HL-60 (cell line): ENCODE data around the gene GNAS. TPM values are rescaled to one million over a fixed set of nuclear protein-coding genes. Genes with fewer than 3 reads are reported as not detected.

Experiments used
- DNase-seq, 2 experiments: peaks; one replicate each; pipeline ENCODE4 v3.0.0-alpha.2; 2010 to 2020; ENCODE audit warnings: low read depth in 1 of 2, low spot score in 1 of 2
- H3K27ac ChIP-seq: fragments of 250-450 bp; sonication (Bioruptor Pico); replicated peaks from 2 replicates; pipeline ENCODE4 v1.5.1; 2020; ENCODE audit warnings: mild to moderate bottlenecking, moderate library complexity
- H3K27me3 ChIP-seq: fragments of 250-450 bp; sonication (Bioruptor Pico); 2 replicates; pipeline ENCODE4 v1.5.1; 2021; ENCODE audit warnings: mild to moderate bottlenecking, moderate library complexity; ENCODE audit not compliant: insufficient read depth, poor library complexity, severe bottlenecking
- H3K4me3 ChIP-seq: replicated peaks from 2 replicates; pipeline ENCODE4 v1.5.1; 2011; ENCODE audit warnings: mild to moderate bottlenecking, control low read depth, low read length; ENCODE audit not compliant: insufficient read depth
- GABPA ChIP-seq: IDR thresholded peaks from 2 replicates; pipeline ENCODE4 v1.6.1; 2012; ENCODE audit warnings: low read depth
- POLR2AphosphoS5 ChIP-seq: IDR thresholded peaks from 2 replicates; pipeline ENCODE4 v1.6.1; 2012; ENCODE audit warnings: low read depth
- SPI1 ChIP-seq: IDR thresholded peaks from 2 replicates; pipeline ENCODE4 v1.6.1; 2012; ENCODE audit warnings: low read depth, mild to moderate bottlenecking, borderline replicate concordance
- microRNA-seq: library from miRNA; unstranded; fragments of <30 nt; microRNA quantifications from one replicate; pipeline ENCODE4, GENCODE V29; 2018
- TF ChIP-seq, protein P1 (sequence below): IDR thresholded peaks from one replicate; pipeline ENCODE4 v1.5.1; 2011; ENCODE audit warnings: low read length, control low read depth, inconsistent platforms; ENCODE audit not compliant: insufficient read depth
- TF ChIP-seq, protein P2 (sequence below): IDR thresholded peaks from 2 replicates; pipeline ENCODE4 v1.6.1; 2012; ENCODE audit warnings: low read depth; ENCODE audit not compliant: insufficient replicate concordance

GNAS gene

DNA sequence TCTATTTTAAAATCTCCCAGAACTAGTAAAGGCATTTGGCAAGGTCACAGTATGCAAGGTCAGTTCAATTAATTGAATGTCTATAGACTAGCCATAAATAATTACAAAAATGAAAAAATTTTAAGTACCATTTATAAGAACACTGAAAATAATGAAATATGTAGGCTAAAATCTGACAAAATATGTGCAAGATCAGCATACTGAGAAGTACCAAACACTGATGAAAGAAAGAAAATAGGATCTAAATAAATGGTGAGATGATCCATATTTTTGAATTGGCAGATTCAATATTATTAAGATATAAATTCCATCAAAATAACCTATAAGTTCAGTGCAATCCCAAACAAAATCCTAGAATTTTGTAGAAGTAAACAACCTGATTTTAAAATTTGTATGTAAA, 100.5 kb downstream of the GNAS start:
- TF ChIP-seq POLR2AphosphoS5, result no peak
- TF ChIP-seq SPI1, result no peak
- TF ChIP-seq, protein P1, sequence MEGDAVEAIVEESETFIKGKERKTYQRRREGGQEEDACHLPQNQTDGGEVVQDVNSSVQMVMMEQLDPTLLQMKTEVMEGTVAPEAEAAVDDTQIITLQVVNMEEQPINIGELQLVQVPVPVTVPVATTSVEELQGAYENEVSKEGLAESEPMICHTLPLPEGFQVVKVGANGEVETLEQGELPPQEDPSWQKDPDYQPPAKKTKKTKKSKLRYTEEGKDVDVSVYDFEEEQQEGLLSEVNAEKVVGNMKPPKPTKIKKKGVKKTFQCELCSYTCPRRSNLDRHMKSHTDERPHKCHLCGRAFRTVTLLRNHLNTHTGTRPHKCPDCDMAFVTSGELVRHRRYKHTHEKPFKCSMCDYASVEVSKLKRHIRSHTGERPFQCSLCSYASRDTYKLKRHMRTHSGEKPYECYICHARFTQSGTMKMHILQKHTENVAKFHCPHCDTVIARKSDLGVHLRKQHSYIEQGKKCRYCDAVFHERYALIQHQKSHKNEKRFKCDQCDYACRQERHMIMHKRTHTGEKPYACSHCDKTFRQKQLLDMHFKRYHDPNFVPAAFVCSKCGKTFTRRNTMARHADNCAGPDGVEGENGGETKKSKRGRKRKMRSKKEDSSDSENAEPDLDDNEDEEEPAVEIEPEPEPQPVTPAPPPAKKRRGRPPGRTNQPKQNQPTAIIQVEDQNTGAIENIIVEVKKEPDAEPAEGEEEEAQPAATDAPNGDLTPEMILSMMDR, result no peak
- no peak for TF ChIP-seq GABPA
- TF ChIP-seq, protein P2, sequence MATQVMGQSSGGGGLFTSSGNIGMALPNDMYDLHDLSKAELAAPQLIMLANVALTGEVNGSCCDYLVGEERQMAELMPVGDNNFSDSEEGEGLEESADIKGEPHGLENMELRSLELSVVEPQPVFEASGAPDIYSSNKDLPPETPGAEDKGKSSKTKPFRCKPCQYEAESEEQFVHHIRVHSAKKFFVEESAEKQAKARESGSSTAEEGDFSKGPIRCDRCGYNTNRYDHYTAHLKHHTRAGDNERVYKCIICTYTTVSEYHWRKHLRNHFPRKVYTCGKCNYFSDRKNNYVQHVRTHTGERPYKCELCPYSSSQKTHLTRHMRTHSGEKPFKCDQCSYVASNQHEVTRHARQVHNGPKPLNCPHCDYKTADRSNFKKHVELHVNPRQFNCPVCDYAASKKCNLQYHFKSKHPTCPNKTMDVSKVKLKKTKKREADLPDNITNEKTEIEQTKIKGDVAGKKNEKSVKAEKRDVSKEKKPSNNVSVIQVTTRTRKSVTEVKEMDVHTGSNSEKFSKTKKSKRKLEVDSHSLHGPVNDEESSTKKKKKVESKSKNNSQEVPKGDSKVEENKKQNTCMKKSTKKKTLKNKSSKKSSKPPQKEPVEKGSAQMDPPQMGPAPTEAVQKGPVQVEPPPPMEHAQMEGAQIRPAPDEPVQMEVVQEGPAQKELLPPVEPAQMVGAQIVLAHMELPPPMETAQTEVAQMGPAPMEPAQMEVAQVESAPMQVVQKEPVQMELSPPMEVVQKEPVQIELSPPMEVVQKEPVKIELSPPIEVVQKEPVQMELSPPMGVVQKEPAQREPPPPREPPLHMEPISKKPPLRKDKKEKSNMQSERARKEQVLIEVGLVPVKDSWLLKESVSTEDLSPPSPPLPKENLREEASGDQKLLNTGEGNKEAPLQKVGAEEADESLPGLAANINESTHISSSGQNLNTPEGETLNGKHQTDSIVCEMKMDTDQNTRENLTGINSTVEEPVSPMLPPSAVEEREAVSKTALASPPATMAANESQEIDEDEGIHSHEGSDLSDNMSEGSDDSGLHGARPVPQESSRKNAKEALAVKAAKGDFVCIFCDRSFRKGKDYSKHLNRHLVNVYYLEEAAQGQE, result no peak
- H3K4me3 ChIP-seq, result no peak overlapping the region
- no peaks in the 10 kb centered on the region for H3K27me3 ChIP-seq

DNA sequence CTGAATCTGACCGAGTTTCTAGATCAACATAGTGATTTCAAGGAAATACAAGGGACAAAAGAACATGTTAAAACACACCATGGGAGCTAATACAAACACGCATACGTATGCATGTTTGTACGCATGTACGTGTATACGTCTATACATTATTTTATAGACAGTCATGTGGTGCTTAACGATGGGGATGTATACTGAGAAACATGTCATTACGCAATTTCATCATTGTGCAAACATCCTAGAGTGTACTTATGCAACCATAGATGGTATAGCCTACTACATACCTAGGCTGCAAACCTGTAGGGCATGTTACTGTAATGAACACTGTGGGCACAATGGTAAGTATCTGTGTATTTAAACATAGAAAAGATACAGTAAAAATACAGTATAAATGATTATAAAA, 103.6 kb downstream of the GNAS start:
- peak overlapping the region; percentile 56 for H3K27ac ChIP-seq
- DNase-seq, result peak; percentile 75 to 97
- TF ChIP-seq, protein P2, result no peak
- TF ChIP-seq GABPA, result no peak
- no peak; the same call in 1 of the 2 replicates for TF ChIP-seq POLR2AphosphoS5
- TF ChIP-seq, protein P1, result no peak
- no peak for TF ChIP-seq SPI1
- no peaks in the 10 kb centered on the region for H3K27me3 ChIP-seq
- H3K4me3 ChIP-seq, result no peak overlapping the region; the same call in 1 of the 2 replicates

More for the DNA sequence above, 100.5 kb downstream of the GNAS start:
- no peak for DNase-seq
- H3K27ac ChIP-seq, result no peak overlapping the region

DNA sequence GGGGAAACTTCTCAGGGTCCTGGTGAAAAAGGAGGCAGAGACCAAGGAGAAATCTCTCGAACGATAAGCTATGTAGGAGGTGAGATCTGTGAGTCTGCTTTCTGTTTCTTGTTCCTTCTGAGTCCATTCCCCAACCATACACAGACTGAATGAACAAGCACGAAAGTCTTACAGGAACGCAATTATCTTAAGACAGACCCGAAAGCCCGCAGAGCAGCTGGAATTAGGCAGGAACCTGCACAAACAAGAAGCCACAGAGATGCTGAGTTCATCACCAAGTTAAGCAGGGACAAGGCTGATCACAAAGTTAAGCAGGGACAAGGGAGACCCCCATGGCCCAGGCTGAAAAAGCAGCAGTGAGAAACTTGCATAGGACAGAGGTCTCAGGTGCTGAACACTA, 107.1 kb downstream of the GNAS start:
- DNase-seq, result no peak
- no peaks in the 10 kb centered on the region for H3K27me3 ChIP-seq

More for the DNA sequence above, 107.1 kb downstream of the GNAS start:
- no peak overlapping the region for H3K4me3 ChIP-seq
- TF ChIP-seq, protein P2, result no peak
- TF ChIP-seq GABPA (no peak), SPI1 (no peak), POLR2AphosphoS5 (no peak)
- TF ChIP-seq, protein P1, result no peak
- no peak overlapping the region for H3K27ac ChIP-seq

Small RNA genes within 50 kb of the gene (microRNA-seq; reads per million reads assigned to microRNA genes)
- gene MIR298, result not detected
